Hematopoietic multipotent progenitor cell treated with erythropoietin and hydrocortisone succinate and interleukin-3 and kit ligand, for 17 days (in vitro differentiated cells): ENCODE results near the gene THSD8.

Experiments used
- DNase-seq: peaks from one replicate; pipeline ENCODE4 v3.0.0-alpha.2; 2015; ENCODE audit warnings: low spot score

The THSD8 gene

DNA sequence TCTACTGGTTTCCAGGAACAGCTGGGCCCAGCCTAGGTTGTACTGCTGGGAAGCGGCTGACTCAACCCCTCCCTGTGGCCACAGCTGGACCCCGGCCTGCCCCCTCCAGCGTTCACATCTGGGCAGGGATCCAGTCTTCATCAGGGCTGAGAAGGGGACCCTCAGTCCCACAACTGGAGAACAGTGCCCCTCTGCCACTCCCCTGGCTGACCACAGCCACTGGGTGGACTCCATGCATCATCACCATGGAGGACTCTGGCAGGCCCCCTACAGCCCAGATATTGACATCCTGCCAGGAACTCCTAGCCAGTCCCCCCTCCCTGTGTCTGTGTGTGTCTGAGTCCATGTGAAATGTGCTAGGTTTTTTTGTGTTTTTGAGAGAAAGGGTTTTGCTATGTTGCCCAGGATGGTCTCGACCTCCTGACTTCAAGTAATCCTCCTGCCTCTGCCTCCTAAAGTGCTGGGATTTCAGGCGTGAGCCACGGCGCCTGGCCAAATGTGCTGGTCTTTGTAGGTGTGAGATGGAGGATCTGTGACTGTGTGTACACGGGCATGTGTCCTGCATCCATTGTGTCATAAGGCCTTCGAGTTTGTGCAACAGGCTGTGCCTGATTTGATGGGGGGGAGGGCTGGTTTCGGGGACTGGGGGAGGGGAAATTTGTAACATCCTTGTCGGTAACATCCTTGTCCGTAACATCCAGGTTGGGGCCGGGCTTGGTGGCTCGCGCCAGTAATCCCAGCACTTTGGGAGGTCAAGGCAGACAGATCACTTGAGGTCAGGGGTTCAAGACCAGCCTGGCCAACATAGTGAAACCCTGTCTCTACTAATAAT is 22.5 kb upstream of the THSD8 start:
- DNase-seq, result peak; percentile 48

DNA sequence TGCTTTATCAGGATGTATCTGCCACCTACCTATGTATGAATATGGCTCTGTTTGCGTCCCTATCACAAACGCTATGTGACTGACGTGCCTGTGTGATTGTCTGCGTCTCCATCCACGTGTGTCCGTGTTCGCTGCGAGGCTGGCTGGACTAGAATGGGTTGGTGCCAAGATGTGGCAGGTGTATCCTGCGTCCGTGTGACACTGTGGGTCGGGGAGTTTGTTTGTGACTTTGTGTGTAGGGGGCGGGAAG is 19.8 kb upstream of the THSD8 start:
- DNase-seq, result no peak

DNA sequence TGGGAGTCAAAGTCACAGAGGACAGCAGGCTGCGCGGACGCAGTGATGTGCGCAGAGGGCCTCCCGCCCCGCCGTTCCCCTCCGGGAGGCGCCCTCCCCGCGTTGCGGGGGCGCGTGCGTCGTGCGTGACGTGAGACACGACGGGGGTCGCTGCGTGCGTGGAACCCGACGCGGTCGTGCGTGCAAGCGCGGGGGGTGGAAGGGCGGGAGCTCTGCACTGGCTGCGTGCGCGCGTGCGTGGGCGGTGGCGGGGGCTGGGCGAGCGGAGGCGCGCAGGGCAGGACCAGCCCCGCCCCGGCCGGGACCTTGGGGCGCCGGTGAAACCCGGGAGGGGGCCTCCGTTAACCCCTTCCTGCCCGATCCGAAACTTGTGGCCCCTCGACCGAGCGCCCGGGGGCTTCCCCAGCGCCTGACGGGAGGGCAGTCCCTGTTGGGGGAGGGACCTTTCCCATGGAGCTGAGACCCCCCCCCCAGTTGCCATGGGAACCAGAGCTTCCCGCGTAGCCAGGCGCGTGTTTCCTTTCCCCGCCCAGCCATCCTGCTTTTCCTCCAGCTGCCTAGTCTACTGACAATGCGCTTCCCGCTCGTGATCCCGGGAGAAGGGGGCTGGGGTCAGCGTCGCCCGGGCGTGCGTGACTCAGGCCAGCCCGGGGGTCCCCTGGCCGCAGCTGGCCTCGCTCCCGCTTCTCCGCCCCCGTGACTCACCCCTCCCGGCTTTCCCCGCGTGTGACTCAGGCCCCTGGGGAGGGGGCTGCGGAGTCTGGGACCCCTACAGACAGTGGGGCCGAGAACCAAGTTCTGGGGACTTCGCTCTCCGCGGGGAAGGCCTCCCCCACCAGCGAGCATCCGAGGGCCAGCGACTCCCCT is 19.2 kb upstream of the THSD8 start:
- DNase-seq, result peak; percentile 77

DNA sequence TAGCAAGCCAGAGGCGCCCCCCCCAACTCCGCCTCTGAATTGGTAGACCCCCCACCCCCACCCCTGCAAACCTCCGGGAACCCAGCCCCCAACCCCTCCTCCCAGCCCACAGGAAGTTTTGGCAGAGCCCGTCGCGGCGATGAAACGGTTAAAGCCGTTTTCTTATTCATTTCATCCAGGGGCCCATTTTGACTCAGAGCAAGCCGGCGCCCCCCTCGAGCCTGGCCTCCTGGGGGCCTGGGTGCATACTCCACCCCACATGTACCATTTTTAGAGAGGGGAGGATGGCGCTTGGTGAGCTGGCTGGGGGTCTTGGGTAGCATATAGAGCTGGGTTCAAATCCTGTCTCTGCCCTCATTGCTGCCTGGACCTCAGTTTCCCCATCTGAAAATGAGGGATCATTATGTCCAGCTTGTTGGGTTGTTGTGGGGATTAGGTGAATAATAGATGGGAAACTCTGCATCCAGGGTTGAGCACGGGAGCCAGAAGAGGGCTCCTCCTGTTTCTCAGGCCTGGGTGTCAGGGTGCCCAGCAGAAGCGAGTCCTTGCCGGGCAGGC is 18.5 kb upstream of the THSD8 start:
- no peak for DNase-seq

DNA sequence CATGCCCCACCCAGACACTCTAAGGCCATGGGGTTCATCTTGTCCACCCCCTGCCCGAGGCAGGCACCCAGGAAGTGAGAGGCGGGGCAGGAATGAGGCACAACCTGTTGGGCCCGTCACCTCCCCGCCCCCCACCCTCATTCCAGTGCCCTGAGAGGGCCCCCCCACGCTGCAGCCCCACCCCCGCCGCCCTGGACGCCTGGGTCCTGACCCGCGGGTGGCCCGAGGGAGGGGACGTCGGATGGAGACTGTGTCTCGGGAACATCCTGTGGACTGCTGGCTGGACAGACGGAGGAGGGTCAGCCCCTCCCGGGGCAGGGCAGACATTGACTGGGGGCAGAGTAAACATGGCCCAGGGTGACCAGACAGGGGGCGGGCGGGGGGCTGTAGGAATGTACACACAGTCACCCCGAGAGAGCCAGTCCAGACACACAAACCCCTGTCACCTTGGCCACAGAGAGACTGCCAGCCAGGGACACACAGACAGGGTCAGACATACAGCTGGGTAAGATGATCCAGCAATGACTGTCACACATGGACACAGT is 17.9 kb upstream of the THSD8 start:
- DNase-seq, result peak; percentile 52

DNA sequence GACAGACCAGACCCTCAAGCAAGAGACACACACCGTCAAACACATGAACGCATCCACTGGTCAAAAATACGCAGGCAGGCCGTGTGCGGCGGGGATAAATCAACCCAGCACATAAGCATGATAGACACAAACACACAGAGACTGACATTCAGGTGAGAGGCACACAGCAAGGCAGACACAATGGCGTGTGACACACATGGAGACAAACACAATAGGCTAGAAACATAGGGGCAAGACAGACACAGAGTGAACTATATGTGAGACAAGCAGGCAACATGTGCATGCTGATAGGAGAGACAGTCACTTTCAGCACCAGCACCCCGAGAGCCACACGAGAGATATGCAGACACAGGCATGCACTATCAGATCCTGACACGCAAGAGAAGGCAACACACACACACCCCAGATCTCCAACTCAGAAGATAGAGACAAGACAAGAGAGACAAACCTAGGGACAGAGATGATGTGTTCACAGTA is 17.4 kb upstream of the THSD8 start:
- DNase-seq, result peak; percentile 78

DNA sequence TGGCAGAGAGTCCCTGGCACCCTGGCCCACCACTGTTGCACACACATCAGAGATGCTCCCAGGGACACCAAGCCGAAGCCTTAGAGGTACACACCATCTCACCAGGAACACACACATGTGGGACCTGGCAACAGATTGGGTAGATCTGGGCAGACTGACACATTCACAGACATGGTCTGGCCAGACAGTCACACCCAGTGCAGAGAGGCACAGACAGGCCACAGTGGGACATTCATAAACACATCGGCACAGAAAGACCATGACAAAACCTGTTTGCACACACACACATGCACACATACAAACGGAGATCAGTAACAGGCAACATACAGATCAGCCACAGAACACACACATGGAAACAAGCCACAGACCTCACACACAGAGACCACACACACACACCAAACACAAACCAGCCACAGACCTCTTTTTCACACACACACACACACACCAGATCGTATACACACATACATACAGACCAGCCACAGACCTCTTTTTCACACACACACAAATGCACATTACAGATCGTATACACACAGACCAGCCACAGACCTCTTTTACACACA is 16.9 kb upstream of the THSD8 start:
- no peak for DNase-seq

DNA sequence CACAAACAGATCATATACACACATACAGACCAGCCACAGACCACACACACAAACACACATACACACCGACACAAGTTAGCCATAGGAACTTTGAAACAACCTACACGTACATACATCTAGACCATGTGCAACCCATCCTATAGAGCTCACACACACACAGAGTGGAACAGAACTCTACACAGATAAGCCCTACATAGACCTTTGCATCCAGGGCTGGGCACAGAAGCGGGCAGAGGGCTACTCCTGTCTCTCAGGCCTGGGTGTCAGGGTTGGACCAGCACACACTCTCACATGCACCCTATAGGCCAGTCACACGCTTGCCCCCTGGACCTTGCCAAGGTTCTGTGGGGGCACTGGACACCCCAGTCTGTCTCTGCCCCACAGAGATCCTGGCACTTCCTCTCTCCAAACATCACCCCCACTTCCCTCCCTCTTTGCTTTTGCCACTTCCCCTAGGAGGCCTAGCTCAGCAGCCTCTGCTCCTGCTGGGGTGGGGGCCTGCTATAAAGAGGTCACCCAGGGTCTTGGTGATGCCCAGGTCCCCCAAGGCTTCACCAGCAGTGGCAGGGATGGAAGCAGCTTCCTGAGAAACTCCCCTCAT is 16.3 kb upstream of the THSD8 start:
- DNase-seq, result peak; percentile 62

DNA sequence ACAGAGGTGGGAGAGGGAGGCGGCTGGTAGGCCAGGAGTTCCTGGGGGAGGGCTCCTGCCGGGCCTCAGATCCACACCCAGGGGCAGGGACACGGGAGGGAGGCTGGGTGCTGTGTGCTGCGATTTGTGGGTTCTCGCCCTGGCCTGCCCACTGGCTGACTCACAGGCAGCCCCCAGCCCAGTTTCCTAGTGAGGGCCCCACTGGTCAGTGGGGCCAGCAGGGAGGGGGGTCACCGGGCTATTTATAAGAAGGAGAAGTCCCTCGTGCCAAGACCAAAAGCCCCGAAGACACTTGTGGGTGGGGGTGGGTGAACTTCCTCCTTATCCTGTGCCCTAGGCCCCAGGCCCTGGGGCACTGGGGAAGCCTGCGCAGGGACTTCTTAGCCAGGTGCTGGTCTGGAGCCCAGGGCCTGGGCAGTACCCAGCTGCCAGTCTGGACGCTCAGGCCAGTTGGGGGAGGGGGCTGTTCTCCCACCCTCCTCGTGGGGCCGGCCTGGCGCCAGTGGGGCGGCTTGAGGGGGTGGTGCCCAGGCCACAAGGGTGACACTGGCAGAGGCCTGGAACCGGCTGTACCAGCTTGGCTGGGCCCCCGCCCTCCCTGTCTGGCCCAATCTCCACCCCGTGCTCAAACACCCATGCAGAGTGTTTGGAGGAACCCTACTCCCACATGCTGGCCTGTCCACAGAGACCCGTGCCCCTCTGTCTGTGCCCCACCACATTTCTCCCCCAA is 15.6 kb upstream of the THSD8 start:
- peak; percentile 61 for DNase-seq

DNA sequence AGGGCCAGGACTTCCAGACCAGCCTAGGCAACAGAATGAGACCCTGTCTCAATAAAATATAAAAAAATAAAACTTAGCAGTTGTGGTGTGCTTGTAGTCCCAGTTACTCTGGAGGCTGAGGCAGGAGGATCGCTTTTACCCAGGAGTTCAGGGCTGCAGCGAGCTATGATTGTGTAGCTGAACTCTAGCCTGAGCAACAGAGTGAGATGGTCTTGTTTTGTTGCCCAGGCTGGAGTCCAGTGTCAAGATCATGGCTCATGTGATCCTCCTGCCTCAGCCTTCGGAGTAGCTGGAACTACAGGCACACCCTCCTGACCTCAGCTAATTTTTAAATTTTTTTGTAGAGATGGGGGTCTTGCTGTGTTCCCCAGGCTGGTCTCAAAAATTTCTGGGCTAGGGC is 14.9 kb upstream of the THSD8 start:
- peak; percentile 40 for DNase-seq

DNA sequence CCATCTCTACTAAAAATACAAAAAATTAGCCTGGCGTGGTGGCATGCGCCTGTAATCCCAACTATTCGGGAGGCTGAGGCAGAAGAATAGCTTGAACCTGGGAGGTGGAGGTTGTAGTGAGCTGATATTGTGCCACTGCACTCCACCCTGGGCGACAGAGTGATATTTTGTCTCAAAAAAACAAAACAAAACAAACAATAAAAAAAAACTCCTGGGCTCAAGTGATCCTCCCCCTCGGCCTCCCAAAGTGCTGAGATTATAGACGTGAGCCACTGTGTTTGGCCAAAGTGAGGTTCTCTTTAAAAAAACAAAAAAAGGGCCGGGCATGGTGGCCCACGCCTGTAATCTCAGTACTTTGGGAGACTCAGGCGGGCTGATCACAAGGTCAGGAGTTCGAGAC is 14.4 kb upstream of the THSD8 start:
- DNase-seq, result no peak

DNA sequence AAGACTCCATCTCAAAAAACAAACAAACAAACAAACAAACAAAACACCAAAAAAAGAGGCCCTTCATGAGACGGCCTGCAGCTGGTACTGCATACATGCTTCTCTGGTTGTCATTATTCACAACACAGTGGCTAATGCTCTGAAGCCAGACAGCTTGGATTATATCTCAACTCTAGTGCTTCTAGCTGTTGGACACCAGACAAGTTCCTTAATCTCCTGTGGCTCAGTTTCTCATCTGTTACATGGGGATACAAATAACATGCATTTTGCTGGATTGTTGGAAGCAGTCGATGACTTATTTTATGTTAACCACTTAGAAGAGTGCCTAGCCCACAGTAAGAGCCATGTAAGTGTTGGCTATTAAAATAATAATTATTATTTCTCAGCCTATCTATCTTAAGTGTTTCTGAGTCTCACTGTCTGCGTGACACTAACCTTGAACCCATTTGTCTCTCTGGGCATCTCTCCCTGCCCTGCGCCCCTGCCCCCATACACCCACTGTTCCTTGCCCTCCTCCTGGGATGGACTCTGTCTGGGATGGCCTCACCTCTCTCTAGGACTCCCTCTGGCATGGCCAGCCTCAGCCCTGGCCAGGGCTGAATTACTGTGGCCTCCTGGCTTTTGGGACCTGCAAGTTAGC is 13.7 kb upstream of the THSD8 start:
- peak; percentile 58 for DNase-seq

DNA sequence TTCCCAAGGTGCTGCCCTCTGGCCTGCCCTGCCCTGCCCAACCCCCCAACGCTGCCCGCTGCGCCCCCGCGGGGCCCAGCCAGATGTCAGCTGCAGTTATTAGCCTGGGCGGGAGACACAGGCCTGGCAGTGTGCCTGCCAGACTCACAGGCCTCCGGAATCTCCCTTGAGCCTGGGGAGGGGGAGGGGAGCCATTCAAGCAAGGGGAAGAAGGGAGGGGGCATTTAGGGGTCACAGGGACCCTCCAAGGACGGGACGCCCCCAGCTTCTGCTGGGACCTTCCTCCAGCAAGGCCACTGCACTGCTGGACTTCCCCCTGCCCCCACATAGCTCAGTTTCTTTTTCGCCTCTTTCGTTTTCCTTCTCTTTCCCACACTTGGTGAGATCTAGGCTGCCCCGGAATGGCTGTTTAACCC is 13.2 kb upstream of the THSD8 start:
- peak; percentile 83 for DNase-seq

DNA sequence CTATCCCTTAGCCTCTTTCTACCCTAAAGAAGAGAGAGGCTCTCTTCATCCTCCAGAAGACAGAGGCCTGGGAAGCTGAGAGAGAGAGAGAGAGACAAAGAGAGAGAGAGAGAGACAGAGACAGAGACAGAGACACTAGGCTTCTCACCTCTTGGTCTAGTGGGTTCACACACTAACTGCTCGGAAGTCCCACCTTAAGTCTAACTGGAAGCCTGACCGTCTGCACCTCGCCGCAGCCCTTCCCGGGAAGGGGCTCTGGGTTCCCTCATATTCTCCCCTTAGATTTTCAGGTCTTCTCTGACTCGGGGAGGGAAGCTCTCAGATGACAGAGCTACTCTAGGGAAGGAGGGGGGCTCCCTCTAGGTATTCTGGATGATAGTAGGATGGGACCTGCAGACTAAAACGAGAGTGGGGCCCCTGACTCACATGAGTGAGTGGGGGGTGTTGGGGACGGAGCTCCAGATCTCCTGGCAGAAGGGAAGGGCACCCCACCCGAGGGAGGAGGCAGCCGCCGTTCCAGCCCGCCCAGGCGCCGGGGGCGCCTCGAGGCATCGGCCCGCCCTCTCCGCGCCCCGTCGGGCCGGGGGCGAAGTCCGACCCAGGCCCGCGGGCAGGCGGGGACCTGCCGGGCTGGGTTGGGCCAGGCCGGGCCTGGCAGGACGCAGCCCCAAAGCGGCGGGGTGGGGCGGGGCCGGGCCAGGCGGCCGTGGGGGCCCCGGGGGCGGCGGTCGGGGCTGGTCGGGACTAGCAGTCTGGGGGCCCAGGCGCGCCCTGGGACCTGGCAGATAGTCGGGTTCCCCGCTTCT is 12.6 kb upstream of the THSD8 start:
- DNase-seq, result peak; percentile 68

DNA sequence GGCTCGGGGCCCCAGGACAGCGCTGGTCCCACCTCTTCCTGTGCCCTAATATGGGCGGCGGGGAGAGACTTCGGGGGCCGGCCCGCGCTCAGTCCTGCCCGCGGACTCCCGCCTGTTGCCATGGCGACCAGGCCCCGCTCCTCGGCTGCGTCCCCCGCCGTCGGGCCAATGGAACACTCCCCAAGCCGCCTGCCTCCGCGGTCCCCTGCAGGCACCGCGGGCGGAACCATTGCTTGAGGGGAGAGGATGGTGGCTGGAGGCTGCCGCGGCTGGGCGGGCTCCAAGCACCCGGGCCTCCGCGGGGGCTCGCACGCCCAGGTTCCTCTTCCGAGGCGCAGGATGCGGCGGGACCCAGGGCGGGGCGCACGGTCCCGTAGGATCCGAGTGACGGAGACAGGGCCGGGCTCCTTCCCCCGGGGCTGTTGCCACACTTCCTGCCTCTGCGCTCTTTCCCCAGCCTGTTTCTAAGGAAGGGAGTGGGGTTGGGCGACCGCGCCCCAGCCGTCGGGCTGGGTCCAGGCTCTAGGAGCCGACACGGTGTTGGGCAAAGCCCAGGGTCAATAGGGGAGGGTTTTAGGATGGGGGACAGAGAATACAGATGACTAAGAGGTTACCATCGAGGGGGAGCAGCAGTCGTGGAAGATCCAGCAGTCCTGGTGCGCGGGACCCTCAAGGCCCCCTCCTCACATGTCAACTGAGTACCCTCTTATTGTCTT is 11.8 kb upstream of the THSD8 start:
- DNase-seq, result peak; percentile 97

DNA sequence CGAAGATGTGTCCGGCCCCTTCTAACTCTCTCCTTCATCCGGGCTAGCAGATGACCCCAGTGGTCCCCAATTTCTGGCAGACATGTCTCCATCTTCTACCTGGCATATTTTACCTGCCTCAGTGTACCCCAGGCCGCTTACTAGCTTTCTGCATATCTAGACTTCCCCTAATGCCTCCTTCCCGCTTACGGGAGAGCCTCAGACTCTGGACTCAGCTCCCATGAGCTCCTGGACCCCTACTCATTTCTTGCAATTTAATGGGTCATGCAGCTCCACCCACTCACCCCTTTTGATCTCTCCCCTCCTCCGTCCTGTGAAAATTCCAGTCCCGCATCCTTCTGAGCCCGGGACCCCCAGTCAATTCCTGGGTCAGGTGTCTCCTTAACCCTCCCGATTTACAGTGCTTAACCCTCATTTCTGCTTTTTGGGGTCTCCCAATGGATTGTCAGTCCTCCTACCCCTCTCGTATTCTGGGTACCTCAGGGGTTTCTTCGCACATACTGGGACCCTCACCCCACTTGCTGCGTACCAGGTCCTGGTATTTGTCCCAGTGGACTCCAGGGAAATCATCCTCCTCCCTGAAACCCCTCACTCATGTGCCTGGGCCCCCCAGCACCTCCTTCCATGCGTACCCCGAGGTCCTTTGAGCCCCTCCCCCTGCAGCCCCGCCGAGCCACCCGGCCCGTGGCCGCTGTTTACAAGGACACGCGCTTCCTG is 11.1 kb upstream of the THSD8 start:
- DNase-seq, result peak; percentile 68

DNA sequence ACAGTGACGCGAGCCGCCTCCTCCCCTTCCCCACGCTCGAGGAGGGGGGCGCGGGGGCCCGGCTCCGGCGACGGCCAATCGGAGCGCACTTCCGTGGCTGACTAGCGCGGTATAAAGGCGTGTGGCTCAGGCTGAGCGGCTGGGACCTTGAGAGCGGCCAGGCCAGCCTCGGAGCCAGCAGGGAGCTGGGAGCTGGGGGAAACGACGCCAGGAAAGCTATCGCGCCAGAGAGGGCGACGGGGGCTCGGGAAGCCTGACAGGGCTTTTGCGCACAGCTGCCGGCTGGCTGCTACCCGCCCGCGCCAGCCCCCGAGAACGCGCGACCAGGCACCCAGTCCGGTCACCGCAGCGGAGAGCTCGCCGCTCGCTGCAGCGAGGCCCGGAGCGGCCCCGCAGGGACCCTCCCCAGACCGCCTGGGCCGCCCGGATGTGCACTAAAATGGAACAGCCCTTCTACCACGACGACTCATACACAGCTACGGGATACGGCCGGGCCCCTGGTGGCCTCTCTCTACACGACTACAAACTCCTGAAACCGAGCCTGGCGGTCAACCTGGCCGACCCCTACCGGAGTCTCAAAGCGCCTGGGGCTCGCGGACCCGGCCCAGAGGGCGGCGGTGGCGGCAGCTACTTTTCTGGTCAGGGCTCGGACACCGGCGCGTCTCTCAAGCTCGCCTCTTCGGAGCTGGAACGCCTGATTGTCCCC is 10.4 kb upstream of the THSD8 start, which contains the start of gene JUNB:
JUNB (plus strand) TSS at position 142 of the 706 bp plus-strand sequence; CDS start at position 428, 286 bp downstream.
- peak; percentile 96 for DNase-seq
